ENCODE data around the gene SPG11.
"Not testable (repeated sequence)": the region's sequence is repeated elsewhere in the genome, so short reads cannot be mapped to it uniquely, and the experiment has no call there.

The SPG11 gene

GRCh38 chr15:44647036-44647435 lies 16.4 kb downstream of the SPG11 start:
- DNase-seq (ENCODE audit: low spot score): no peak
- Histone ChIP-seq H3K4me3 (no peak overlapping the region), H3K27ac (no peak overlapping the region)
- TF ChIP-seq, protein P1, sequence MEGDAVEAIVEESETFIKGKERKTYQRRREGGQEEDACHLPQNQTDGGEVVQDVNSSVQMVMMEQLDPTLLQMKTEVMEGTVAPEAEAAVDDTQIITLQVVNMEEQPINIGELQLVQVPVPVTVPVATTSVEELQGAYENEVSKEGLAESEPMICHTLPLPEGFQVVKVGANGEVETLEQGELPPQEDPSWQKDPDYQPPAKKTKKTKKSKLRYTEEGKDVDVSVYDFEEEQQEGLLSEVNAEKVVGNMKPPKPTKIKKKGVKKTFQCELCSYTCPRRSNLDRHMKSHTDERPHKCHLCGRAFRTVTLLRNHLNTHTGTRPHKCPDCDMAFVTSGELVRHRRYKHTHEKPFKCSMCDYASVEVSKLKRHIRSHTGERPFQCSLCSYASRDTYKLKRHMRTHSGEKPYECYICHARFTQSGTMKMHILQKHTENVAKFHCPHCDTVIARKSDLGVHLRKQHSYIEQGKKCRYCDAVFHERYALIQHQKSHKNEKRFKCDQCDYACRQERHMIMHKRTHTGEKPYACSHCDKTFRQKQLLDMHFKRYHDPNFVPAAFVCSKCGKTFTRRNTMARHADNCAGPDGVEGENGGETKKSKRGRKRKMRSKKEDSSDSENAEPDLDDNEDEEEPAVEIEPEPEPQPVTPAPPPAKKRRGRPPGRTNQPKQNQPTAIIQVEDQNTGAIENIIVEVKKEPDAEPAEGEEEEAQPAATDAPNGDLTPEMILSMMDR (IDR thresholded peaks at IDR 0.05): no peak

GRCh38 chr15:44646460-44646859 lies 17.0 kb downstream of the SPG11 start:
- no peak for DNase-seq (ENCODE audit: low spot score)
- Histone ChIP-seq H3K4me3 (no peak overlapping the region), H3K27ac (no peak overlapping the region)
- TF ChIP-seq, protein P1 (IDR thresholded peaks at IDR 0.05): no peak

DNA sequence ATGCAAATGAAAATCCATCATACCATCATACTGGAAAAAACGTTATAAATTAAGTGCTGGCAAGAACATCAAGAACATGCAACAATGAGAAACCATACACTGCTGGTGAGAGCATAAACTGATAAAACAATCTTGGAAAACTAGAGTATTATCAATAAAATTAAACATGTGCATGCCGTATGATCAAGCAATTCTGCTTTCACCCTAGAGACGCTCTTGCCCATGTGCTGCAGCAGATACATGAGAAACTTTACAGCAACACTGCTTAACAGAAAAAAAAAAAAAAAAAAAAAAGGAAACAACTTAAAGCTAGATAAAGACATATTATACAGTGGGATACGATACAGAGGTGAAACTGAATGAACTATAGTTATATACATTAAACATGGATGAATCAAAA lies 21.8 kb downstream of the SPG11 start:
- H3K27ac ChIP-seq: no peak overlapping the region
- no peak for DNase-seq (ENCODE audit: low spot score)
- no peak overlapping the region for H3K4me3 ChIP-seq
- TF ChIP-seq, protein P1 (IDR thresholded peaks at IDR 0.05): no peak

- Histone ChIP-seq H3K4me3 (no peak overlapping the region), H3K27ac (no peak overlapping the region)
- no peak for DNase-seq (ENCODE audit: low spot score)
- TF ChIP-seq, protein P1 (IDR thresholded peaks at IDR 0.05): no peak
Measured at GRCh38 chr15:44636976-44637375, 26.5 kb downstream of the SPG11 start.

DNA sequence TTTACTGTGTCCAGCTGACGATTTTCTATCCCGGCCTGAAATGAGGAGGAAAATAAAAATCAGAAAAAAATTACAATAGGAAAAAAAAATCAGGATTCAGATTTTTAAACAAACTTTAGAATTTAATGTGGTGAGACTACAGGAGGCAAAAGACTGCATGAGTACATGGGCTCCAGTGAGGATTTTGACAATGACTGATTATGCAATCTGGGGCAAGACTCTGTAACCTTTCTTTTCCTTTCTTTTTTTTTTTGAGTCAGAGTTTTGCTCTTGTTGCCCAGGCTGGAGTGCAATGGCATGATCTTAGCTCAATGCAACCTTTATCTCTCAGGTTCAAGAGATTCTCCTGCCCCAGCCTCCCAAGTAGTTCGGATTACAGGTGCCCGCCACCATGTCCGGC lies 29.9 kb downstream of the SPG11 start:
- no peak overlapping the region for H3K4me3 ChIP-seq
- DNase-seq (ENCODE audit: low spot score): no peak
- TF ChIP-seq, protein P1 (IDR thresholded peaks at IDR 0.05): no peak

GRCh38 chr15:44625286-44625685 lies 38.2 kb downstream of the SPG11 start:
- not testable (repeated sequence) for DNase-seq (ENCODE audit: low spot score); H3K27ac ChIP-seq; H3K4me3 ChIP-seq

More for the DNA sequence above, 29.9 kb downstream of the SPG11 start:
- no peak overlapping the region for H3K27ac ChIP-seq

- Histone ChIP-seq H3K27ac (no peak overlapping the region), H3K4me3 (no peak overlapping the region)
- no peak for DNase-seq (ENCODE audit: low spot score)
- TF ChIP-seq, protein P1 (IDR thresholded peaks at IDR 0.05): no peak
Measured at GRCh38 chr15:44623178-44623577, 40.3 kb downstream of the SPG11 start.

DNA sequence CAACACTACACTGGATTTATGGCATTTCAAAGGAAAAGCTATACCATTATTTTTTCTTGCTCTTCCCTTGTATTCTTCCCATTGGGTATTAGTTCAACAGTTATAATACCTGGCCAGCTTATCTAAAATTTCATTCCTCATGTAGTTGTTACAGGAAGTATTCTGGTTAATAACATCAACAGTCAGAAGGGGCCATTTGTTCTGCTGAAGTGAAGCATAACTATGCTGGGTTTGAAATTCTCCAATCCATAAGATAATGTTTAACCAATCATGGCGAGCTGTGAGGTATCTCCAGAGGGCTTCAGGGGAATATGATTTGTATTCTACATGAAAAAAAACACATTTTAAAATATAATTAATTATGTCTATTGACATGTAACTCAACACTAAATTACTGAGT lies 43.4 kb downstream of the SPG11 start:
- Histone ChIP-seq H3K27ac (no peak overlapping the region), H3K4me3 (no peak overlapping the region)
- DNase-seq (ENCODE audit: low spot score): no peak
- TF ChIP-seq, protein P1 (IDR thresholded peaks at IDR 0.05): no peak
